ENCODE results near the gene NXPH4. TPM values are rescaled to one million over a fixed set of nuclear protein-coding genes. Genes with fewer than 3 reads are reported as not detected.

NXPH4 gene
- total RNA-seq, 4 donors from 2014 or later = not detected

DNA sequence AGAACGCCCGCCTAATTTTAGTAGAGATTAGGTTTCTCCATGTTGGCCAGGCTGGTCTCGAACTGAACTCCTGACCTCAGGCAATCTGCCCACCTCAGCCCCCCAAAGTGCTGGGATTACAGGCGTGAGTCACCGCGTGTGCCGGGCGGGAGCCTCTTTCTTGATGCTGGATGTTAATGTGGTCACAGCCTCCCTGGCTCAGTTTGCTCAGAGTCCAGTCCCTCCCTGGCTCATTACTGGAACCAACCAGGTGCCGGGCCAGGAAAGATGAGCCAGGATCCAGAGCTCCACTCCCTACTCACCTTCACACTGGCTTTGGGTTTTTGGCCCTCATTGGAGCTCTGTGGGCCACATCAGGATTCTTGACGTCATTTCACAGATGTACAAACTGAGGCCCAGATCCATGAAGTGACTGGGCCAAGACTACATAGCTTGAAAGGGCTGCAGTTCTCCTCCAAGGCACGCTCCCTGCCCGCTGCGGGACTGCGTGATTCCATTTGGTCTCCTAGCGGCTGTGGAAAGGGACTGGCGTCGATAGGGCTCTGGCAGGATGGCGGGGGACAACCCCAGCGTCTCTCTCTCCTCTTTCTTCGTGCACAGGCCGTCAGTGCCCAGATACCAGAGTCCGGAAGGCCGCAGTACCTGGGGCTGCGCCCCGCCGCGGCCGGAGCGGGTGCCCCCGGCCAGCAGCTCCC, 7.8 kb downstream of the NXPH4 start:
- WGBS = 46% methylated on average over 25 of the region's 30 CpGs
- no peak for DNase-seq (ENCODE audit: extremely low spot score)
- Histone ChIP-seq H3K4me3 (peak overlapping the region in 1 of 4 donors; percentile 3), H3K27ac (replicated peaks in 1 of 4) (no peak overlapping the region), H3K9me3 (no peaks in the 10 kb centered on the region), H3K4me1 (peaks cover 8 to 40% (median 36%) of the 10 kb centered on the region in 4 donors), H3K27me3 (peaks cover 3 to 84% (median 72%) of the 10 kb centered on the region in 4 donors), H3K36me3 (no peaks in the 10 kb centered on the region)
- no peak for TF ChIP-seq EP300 (IDR thresholded peaks at IDR 0.05)
- TF ChIP-seq CTCF (IDR thresholded peaks at IDR 0.05) = no peak
- TF ChIP-seq POLR2AphosphoS5 (IDR thresholded peaks at IDR 0.05) = no peak
- TF ChIP-seq POLR2A (IDR thresholded peaks at IDR 0.05; ENCODE audit: low read depth) = no peak
- intact Hi-C loops (cut with DNase I) = no loop called here

DNA sequence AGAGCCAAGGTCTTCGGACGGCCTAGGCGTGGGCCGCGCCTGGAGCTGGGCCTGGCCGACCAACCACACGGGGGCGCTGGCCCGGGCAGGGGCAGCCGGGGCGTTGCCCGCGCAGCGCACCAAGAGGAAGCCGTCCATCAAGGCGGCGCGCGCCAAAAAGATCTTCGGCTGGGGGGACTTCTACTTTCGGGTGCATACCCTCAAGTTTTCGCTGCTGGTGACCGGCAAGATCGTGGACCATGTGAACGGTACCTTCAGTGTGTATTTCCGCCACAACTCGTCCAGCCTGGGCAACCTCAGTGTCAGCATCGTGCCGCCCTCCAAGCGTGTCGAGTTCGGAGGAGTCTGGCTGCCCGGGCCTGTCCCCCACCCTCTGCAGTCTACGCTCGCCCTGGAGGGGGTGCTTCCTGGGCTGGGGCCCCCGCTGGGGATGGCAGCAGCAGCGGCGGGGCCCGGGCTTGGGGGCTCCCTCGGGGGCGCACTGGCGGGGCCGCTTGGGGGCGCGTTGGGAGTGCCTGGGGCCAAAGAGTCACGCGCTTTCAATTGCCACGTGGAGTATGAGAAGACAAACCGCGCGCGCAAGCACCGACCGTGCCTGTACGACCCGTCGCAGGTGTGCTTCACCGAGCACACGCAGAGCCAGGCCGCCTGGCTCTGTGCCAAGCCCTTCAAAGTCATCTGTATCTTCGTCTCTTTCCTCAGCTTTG, 8.5 kb downstream of the NXPH4 start:
- Histone ChIP-seq H3K4me3 (peak overlapping the region in 1 of 4 donors; percentile 3), H3K27me3 (peaks cover 3 to 77% (median 66%) of the 10 kb centered on the region in 4 donors), H3K9me3 (no peaks in the 10 kb centered on the region), H3K27ac (replicated peaks in 1 of 4) (no peak overlapping the region), H3K4me1 (peaks cover 10 to 43% (median 38%) of the 10 kb centered on the region in 4 donors), H3K36me3 (no peaks in the 10 kb centered on the region)
- no peak for TF ChIP-seq POLR2A (IDR thresholded peaks at IDR 0.05; ENCODE audit: low read depth)
- peak; percentile 46 to 58 (median 46) for TF ChIP-seq CTCF (IDR thresholded peaks at IDR 0.05)
- WGBS = 33% methylated on average over 11 of the region's 61 CpGs
- intact Hi-C loops (cut with DNase I) = no loop called here
- no peak for DNase-seq (ENCODE audit: extremely low spot score)

DNA sequence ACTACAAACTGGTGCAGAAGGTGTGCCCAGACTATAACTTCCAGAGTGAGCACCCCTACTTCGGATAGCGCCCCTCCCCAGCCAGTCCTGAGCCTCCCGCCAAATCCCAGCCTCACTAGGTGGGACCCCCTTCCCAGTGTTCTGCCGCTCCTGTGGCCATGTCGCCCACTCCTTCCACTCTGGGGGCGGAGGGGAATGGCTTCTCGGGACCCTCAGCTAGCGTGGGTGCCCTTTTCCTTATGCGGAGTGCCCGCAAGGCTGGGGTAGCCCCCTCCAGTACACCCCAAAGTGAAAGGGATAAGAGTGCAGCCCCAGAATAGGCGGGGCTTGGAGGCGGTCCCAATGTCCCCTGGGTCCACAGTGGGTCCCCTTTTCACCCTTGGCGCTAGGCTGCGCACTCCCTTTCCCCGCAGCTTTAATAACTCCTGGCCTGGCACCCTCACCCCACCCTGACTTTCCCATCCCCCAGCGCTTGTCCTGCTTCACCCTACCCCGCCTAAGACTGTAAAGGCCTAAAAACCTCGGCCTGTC, 9.2 kb downstream of the NXPH4 start:
- intact Hi-C loops (cut with DNase I) = no loop called here
- no peak for TF ChIP-seq CTCF (IDR thresholded peaks at IDR 0.05)
- TF ChIP-seq POLR2A (IDR thresholded peaks at IDR 0.05; ENCODE audit: low read depth) = no peak
- TF ChIP-seq POLR2AphosphoS5 (IDR thresholded peaks at IDR 0.05) = no peak
- no peak for TF ChIP-seq EP300 (IDR thresholded peaks at IDR 0.05)
- WGBS = 59% methylated on average over 15 of the region's 18 CpGs

DNA sequence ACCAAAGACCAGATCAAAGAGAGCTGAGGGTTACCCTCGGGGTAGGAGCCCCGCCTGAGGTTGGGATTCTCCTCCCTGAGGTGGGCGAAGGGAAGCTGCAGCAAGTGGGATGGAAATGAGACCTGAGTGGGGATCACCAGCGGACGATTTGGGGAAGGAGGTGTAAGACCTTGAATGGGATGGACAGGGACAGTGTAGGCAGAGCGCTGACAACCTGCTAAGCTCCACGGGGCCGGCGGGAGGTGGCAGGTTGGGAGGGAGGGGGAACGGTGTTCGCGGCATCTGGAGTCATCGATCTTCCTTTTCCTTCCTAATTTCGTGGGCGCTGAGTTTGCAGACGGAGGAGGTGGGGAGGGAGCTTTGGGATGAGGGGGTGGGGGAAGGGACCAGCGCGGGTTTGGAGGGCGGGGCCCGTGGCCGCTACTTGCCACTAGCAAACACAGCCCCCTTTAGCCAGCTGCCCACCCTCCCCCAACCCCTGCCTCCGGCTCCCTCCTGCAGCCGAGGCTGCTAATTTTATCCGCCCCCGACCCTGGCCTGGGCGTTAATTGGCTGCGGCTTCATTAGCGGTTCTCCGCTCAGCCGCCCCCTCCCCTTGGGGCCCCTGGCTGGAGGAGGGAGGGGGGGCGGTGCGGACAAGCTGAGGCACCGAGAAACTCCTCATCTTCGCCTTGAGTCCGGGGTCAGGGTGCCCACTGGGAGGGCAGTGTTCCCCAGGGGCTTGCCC, 10.2 kb downstream of the NXPH4 start:
- no peaks in the 10 kb centered on the region for H3K9me3 ChIP-seq
- H3K4me1 ChIP-seq = peaks cover 21 to 49% (median 43%) of the 10 kb centered on the region in 4 donors
- TF ChIP-seq POLR2AphosphoS5 (IDR thresholded peaks at IDR 0.05) (no peak), POLR2A (IDR thresholded peaks at IDR 0.05; ENCODE audit: low read depth) (no peak), EP300 (IDR thresholded peaks at IDR 0.05) (no peak), CTCF (IDR thresholded peaks at IDR 0.05) (no peak)
- no peak overlapping the region for H3K27ac ChIP-seq (replicated peaks in 1 of 4)
- peak overlapping the region in 2 of 4 donors; percentile 4 to 8 for H3K4me3 ChIP-seq
- H3K27me3 ChIP-seq = peaks cover 3 to 61% (median 53%) of the 10 kb centered on the region in 4 donors
- 27% methylated on average over 21 of the region's 35 CpGs for WGBS
- no peak for DNase-seq (ENCODE audit: extremely low spot score)
- H3K36me3 ChIP-seq = peaks cover 0 to 8% (median 7%) of the 10 kb centered on the region in 4 donors
- intact Hi-C loops (cut with DNase I) = no loop called here

More for the DNA sequence above, 9.2 kb downstream of the NXPH4 start:
- DNase-seq (ENCODE audit: extremely low spot score) = no peak
- Histone ChIP-seq H3K4me1 (peaks cover 17 to 47% (median 41%) of the 10 kb centered on the region in 4 donors), H3K36me3 (no peaks in the 10 kb centered on the region), H3K27me3 (peaks cover 3 to 71% (median 60%) of the 10 kb centered on the region in 4 donors), H3K4me3 (no peak overlapping the region), H3K27ac (replicated peaks in 1 of 4) (no peak overlapping the region), H3K9me3 (no peaks in the 10 kb centered on the region)

Measured in esophagus muscularis mucosa (tissue), 4 donors.